ENCODE data around the gene CIB1.

GRCh38 chr15:90209591-90209990 is 24.1 kb downstream of the CIB1 start:
- TF ChIP-seq CTCF (IDR thresholded peaks at IDR 0.05) = no peak
- no peak for TF ChIP-seq POLR2A (IDR thresholded peaks at IDR 0.05; ENCODE audit: low read length)
- no peak for TF ChIP-seq RAD21 (conservative IDR thresholded peaks at IDR 0.05 in 1 of 2, IDR thresholded peaks at IDR 0.05 in 1 of 2)
- no peak for TF ChIP-seq MAX (IDR thresholded peaks at IDR 0.05)
- no peak for TF ChIP-seq RFX5 (IDR thresholded peaks at IDR 0.05)
- no peak for TF ChIP-seq REST (IDR thresholded peaks at IDR 0.05)
- TF ChIP-seq POLR2AphosphoS2 (conservative IDR thresholded peaks at IDR 0.05; ENCODE audit: low read length) = no peak
- no peak for TF ChIP-seq SMC3 (IDR thresholded peaks at IDR 0.05)
- no peak for TF ChIP-seq ELK1 (IDR thresholded peaks at IDR 0.05; ENCODE audit: low read depth, low read length)
- no peak for TF ChIP-seq JUNB (IDR thresholded peaks at IDR 0.05)
- TF ChIP-seq EHMT2 (IDR thresholded peaks at IDR 0.05; ENCODE audit: low read depth) = no peak

Measured in A549 (cell line).